T-helper 2 cell treated with Interferon-gamma antibody and Interleukin-4, amounts not matched to agents 100 ng/mL and 5 ng/mL, for 36 hours (primary cell): ENCODE measurements around the gene OR9I1. TPM values are rescaled to one million over a fixed set of nuclear protein-coding genes. Genes with fewer than 3 reads are reported as not detected.

ENCODE experiments used
- intact Hi-C: fragments of 100-400 bp; cut with micrococcal nuclease; formaldehyde crosslinking; loops from one replicate; pipeline ENCODE4 v1.15.1; 2023
- total RNA-seq: library from RNA; stranded (reverse); gene quantifications from 2 replicates; pipeline ENCODE4 v1.2.3, GENCODE V29; 2022

The OR9I1 gene
- not detected in 2 replicates for total RNA-seq

DNA sequence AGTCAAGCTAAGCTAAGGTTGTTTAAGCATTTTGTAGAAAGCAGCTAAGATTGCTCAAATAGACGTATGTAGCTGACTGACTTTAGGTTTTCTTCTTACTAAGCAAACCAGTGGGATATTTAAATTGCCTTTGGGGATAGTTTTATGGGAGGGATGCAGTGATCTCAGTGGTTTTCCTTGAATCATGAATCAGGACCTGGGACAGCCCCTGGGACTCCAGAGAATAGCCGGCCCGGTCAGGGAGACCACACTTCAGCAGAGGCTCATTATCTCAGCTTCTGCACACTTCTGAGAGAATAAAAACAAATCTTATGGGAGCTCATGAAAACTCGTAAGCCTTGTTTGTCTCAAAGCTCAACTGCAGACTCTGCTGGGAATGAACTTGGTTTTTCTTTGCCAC is at the start of gene OR9I1:
OR9I1 (minus strand) TSS at position 62 of the 400 bp plus-strand sequence. CDS start 6,086 bp downstream, outside the sequence.
- intact Hi-C loops: no loop called here

GRCh38 chr11:58165504-58166106 is 40.3 kb upstream of the OR9I1 start:
- intact Hi-C loops: no loop called here

- intact Hi-C loops: no loop called here
Observed at GRCh38 chr11:58164990-58165389, 39.7 kb upstream of the OR9I1 start.

- intact Hi-C loops: no loop called here
Observed at GRCh38 chr11:58164389-58164788, 39.1 kb upstream of the OR9I1 start.

DNA sequence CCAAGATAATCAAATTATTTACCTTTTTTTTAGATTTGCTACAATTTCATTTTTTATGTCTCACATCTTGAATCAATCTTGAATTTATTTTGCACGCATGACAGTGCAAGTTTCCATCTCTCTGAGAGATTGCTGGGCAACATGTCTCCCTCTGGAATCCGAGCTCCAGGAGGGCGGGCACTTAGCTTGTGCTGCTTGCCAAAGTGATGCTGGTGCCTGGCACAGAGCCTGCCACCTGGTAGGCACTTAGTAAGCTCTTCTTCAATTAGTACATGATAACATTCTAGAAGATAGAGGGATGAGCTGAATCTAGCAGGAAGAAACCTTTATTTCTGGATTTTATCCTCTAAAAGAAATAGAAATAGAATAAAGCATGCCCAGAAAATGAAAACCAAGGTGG is 27.5 kb upstream of the OR9I1 start:
- intact Hi-C loops: no loop called here

- intact Hi-C loops: no loop called here
Observed at GRCh38 chr11:58142761-58143160, 17.4 kb upstream of the OR9I1 start.

DNA sequence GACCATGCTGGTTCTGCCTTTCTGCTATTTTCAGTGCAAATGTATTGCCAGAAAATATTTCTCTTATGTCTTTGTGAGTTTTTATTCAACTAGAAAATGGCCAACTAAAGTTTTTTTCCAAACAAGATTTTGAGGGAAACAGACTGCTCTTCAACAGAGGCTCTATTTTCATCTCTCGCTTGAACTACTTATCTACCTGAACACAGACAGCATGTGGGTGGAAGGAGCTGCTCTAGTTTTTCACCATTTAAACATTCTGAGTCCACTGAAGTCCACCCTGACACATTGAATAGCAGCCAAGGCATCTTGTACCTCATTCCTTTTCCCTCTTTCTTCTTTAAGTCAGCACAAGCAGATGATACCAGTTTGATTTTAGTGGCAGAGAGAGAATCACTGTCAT is 9.8 kb upstream of the OR9I1 start:
- intact Hi-C loops: no loop called here

- intact Hi-C loops: no loop called here
Observed at GRCh38 chr11:58134151-58134550, 8.8 kb upstream of the OR9I1 start.

DNA sequence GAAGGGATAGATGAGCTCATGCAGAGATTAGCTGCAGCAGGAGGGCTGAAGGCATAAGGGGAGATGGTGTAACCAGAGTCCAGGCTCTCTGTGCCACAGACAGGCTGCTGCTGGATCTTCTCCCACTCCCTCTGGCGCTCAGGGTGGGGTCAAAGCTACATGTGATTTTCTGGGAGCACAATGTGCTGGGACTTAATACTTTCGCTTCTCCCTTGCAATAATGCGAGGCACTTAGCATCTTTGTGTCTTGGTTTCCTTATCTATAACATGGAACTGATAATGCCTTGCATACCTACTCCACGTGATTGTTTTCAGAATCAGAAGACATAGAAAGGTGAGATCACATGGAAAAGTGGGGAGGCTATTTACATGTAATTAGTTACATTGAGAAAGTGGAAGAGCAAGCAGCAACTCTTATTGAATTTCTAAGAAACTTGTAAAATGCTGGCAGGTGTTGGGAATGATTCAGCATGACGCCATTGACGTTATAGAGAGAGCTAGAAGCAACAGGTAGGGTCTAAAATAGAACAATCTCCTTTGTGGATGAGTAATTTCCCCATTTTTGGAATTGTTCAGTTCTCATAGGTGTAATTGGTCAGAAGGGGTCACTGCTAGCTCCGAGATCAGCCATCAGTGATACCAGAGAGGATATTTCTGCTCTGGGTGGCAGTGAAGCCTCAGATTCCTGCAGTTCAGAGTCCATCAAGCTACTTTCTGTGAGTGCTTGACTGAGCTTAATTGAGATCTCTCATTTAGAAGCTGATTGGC is 8.2 kb upstream of the OR9I1 start:
- intact Hi-C loops: no loop called here

GRCh38 chr11:58127350-58127749 is 2.0 kb upstream of the OR9I1 start:
- intact Hi-C loops: no loop called here

DNA sequence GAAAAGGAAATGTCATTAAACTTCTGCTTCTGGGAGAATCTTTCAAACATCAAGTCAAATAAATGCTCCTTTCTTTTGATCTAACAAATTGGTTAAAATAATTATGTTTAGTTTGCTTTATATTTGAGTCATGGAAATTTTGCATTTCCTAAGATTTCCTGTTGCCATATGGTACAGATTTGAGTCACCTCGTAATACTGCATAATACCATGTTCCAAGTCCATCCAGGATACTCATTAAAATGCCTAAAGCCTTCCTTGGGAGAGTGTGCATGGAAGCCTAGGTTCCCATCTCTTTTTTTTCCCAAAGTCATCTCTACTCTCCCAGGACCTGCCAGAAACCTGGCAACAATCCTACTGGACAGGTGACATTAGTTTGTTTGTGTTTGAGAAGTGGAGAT is 4.2 kb downstream of the OR9I1 start:
- intact Hi-C loops: no loop called here

- intact Hi-C loops: no loop called here
Observed at GRCh38 chr11:58097437-58097836, 27.9 kb downstream of the OR9I1 start.

- intact Hi-C loops: no loop called here
Observed at GRCh38 chr11:58086528-58086927, 38.8 kb downstream of the OR9I1 start.

- intact Hi-C loops: no loop called here
Observed at GRCh38 chr11:58075781-58076180, 49.5 kb downstream of the OR9I1 start.

GRCh38 chr11:58070585-58070984 is 54.7 kb downstream of the OR9I1 start:
- intact Hi-C loops: no loop called here

DNA sequence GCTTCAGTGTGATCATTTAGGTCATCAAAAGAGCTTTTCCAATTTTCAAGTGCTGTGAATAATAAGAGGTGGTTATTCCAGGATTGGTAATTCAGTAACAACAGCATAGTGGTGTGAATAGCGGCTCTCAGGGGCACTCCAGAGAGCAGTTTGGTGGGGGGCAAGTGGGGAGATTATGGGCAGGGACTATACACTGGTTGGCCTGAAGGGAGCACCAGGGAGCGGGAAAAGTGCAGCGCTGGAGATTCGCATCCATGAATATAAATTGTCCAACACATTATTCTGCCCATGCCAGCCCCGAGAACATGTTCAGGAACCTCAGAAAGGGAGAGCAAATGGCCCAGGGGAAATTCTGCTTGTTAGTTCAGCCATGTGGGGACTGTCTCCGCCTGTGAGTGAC is 56.7 kb downstream of the OR9I1 start:
- intact Hi-C loops: no loop called here

- intact Hi-C loops: no loop called here
Observed at GRCh38 chr11:58067685-58068084, 57.6 kb downstream of the OR9I1 start.

Other genes with a start within 250 kb of the OR9I1 start
- gene OR9Q1, start 101.6 kb downstream of the OR9I1 start, total RNA-seq: not detected in 2 replicates
- gene OR6Q1, start 94.6 kb downstream of the OR9I1 start, total RNA-seq: not detected in 2 replicates
- gene OR9Q2, start 63.5 kb upstream of the OR9I1 start, total RNA-seq: not detected in 2 replicates
- gene OR1S2, start 78.6 kb upstream of the OR9I1 start, total RNA-seq: not detected in 2 replicates
- not detected in 2 replicates for gene OR1S1, start 87.2 kb upstream of the OR9I1 start, total RNA-seq
- not detected in 2 replicates for gene OR10Q1, start 103.4 kb upstream of the OR9I1 start, total RNA-seq
- not detected in 2 replicates for gene OR10W1, start 142.7 kb upstream of the OR9I1 start, total RNA-seq
- not detected in 2 replicates for gene OR5B17, start 233.5 kb upstream of the OR9I1 start, total RNA-seq